HEK293T (cell line): ENCODE results near the gene BOLA1.

Experiments
- ARNT ChIP-seq: fragments of 450-650 bp; IDR thresholded peaks from 2 replicates; pipeline ENCODE4 v1.6.1; 2017; ENCODE audit warnings: mild to moderate bottlenecking
- BHLHE40 ChIP-seq: fragments of 450-650 bp; IDR thresholded peaks from 2 replicates; pipeline ENCODE4 v1.6.1; 2016; ENCODE audit warnings: mild to moderate bottlenecking, moderate library complexity, borderline replicate concordance
- FOXA1 ChIP-seq: fragments of 450-650 bp; IDR thresholded peaks from 2 replicates; pipeline ENCODE4 v1.6.1; 2016; ENCODE audit warnings: mild to moderate bottlenecking
- FOXK2 ChIP-seq: fragments of 450-650 bp; IDR thresholded peaks from 2 replicates; pipeline ENCODE4 v1.6.1; 2016; ENCODE audit warnings: mild to moderate bottlenecking
- L3MBTL2 ChIP-seq: fragments of 450-650 bp; conservative IDR thresholded peaks from 2 replicates; pipeline ENCODE4 v1.6.1; 2016; ENCODE audit warnings: mild to moderate bottlenecking
- NFRKB ChIP-seq: fragments of 450-650 bp; IDR thresholded peaks from 2 replicates; pipeline ENCODE4 v1.6.1; 2016; ENCODE audit warnings: mild to moderate bottlenecking, moderate library complexity
- SUZ12 ChIP-seq: fragments of 450-650 bp; IDR thresholded peaks from 2 replicates; pipeline ENCODE4 v1.6.1; 2016; ENCODE audit warnings: mild to moderate bottlenecking

DNA sequence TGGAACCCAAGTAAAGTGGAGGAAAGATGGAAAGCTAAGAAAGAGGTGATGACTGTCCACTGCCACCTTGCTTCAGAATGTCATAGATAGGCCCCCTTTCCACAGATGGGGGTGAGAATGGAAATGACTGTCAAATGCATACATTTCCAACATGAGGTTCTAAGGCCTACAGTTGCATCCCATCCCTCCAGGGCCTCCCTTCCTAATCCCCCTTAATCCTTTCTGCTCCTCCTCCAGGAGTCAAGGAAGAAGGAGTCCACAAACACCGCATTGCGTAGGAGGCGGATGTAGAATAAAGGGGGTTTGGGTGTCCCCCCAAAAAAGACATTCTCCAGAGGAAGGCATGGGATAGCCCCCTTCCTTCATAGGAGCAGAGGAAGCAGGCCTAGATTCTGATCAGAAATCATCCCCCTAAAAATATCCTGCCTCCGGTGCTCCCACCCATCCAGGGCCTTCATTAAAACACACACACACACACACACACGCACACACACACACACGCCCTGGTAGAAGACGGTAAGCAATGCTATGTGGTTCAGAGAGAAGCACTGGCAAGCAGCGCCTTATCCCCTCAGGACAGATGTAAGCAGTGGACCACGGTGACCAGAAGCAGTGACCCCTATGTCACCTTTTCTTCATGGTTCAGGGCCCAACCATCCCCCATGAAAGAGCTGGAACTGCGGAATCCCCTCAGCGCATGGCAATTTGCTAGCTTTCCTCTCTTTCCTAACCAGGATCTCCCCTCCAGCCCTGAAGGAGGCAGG, 16.2 kb downstream of the BOLA1 start:
- no peak for TF ChIP-seq NFRKB
- TF ChIP-seq SUZ12, result no peak
- no peak for TF ChIP-seq FOXA1
- no peak for TF ChIP-seq FOXK2
- no peak for TF ChIP-seq ARNT
- no peak for TF ChIP-seq L3MBTL2
- no peak for TF ChIP-seq BHLHE40
